SH-SY5Y (cell line): ENCODE data around the gene FYTTD1.

ENCODE experiments used
- GATA2 ChIP-seq: IDR thresholded peaks from 2 replicates; pipeline ENCODE4 v1.6.1; 2011; ENCODE audit warnings: mild to moderate bottlenecking, low read depth, low read length
- GATA3 ChIP-seq: IDR thresholded peaks from 2 replicates; pipeline ENCODE4 v1.6.1; 2011; ENCODE audit warnings: low read depth, mild to moderate bottlenecking, low read length, moderate library complexity

GRCh38 chr3:197701841-197702240, 47.8 kb upstream of the FYTTD1 start:
- TF ChIP-seq GATA2 (no peak), GATA3 (no peak)
